K562 (cell line): ENCODE results near the gene GIGYF1. TPM values are rescaled to one million over a fixed set of nuclear protein-coding genes. Genes with fewer than 3 reads are reported as not detected.

Experiments used
- ATAC-seq: fragments of 200-7000 bp; cut with Tn5 transposase; 3 replicates; pipeline ENCODE4 v1.9.1; 2020; ENCODE audit warnings: moderate library complexity
- BruUV-seq: library from RNA; stranded (reverse); fragments of 400-500 nt; replicated peaks from 2 replicates; lab custom pipeline; 2021; lab: Mats Ljungman, UMichigan
- CTCF ChIA-PET: fragments of 300-600 bp; formaldehyde crosslinking; extraction: SDS; loops from one replicate; lab custom pipeline; 2021; ENCODE audit warnings: low intra/inter-chr PET ratio; lab: Yijun Ruan, JAX
- POLR2A ChIA-PET: fragments of 300-600, 350-650 bp; sonication (Branson Sonifier 250); formaldehyde crosslinking; extraction: SDS; loops from one replicate; lab custom pipeline; 2021; ENCODE audit warnings: antibody characterized with exemption, inconsistent platforms; lab: Yijun Ruan, JAX
- DNase-seq, 4 experiments: peaks; one replicate each; pipeline versions ENCODE4 v3.0.0 to v3.0.0-alpha.2; 2011 to 2018; ENCODE audit warnings: low spot score in 3 of 4, mixed read lengths in 3 of 4; ENCODE audit errors: extremely low read depth in 1 of 4
- FAIRE-seq: peaks from 2 replicates; lab custom pipeline; 2011; peaks lifted over from hg19 to GRCh38; lab: Jason Lieb, UNC
- H2AFZ ChIP-seq: 2 replicates; pipeline ENCODE4 v1.6.0; 2011; ENCODE audit warnings: low read depth, low read length, control low read depth, inconsistent platforms
- H3K27ac ChIP-seq: fragments of 200-600 bp; 3 replicates; pipeline ENCODE4 v1.8.0; 2011; ENCODE audit warnings: low read depth, mild to moderate bottlenecking, control low read depth, inconsistent platforms, low read length, moderate library complexity, mixed read lengths; ENCODE audit errors: extremely low read depth
- H3K27me3 ChIP-seq, 2 experiments: fragments of 300-600 bp in 1 of 2; 2 replicates in 1 of 2; 3 replicates in 1 of 2; pipeline versions ENCODE4 v1.6.0 to v1.8.0; 2011; ENCODE audit warnings: inconsistent platforms in 2 of 2, low read length in 2 of 2, mild to moderate bottlenecking in 1 of 2, mixed read lengths in 1 of 2, moderate library complexity in 1 of 2; ENCODE audit not compliant: control insufficient read depth in 2 of 2, insufficient read depth in 2 of 2
- H3K36me3 ChIP-seq: fragments of 300-600 bp; 3 replicates; pipeline ENCODE4 v1.8.0; 2011; ENCODE audit warnings: mild to moderate bottlenecking, low read length, inconsistent platforms; ENCODE audit not compliant: control insufficient read depth, insufficient read depth
- H3K4me1 ChIP-seq, 2 experiments: fragments of 200-600 bp in 1 of 2; replicated peaks in 1 of 2; 2 replicates in 1 of 2; 3 replicates in 1 of 2; pipeline versions ENCODE4 v1.5.1 to v1.8.0; 2011; ENCODE audit warnings: inconsistent platforms in 2 of 2, low read length in 2 of 2, mild to moderate bottlenecking in 1 of 2, mixed read lengths in 1 of 2, moderate library complexity in 1 of 2; ENCODE audit not compliant: control insufficient read depth in 2 of 2, insufficient read depth in 2 of 2
- H3K4me2 ChIP-seq: 2 replicates; pipeline ENCODE4 v1.6.1; 2011; ENCODE audit warnings: low read length, control low read depth, inconsistent platforms, mixed read lengths; ENCODE audit not compliant: insufficient read depth
- H3K4me3 ChIP-seq: fragments of 200-600 bp; sonication (generic), shearing (Covaris generic); 2 replicates; pipeline ENCODE4 v1.5.1; 2016; ENCODE audit warnings: control low read depth, inconsistent platforms
- H3K79me2 ChIP-seq: fragments of 200-600 bp; 3 replicates; pipeline ENCODE4 v1.8.0; 2011; ENCODE audit warnings: low read length, inconsistent platforms; ENCODE audit not compliant: control insufficient read depth, insufficient read depth
- H3K9ac ChIP-seq, 2 experiments: 2 replicates each; pipeline versions ENCODE4 v1.6.0 to v1.6.1; 2011; ENCODE audit warnings: low read depth in 2 of 2, low read length in 2 of 2, control low read depth in 1 of 2, inconsistent platforms in 1 of 2, mild to moderate bottlenecking in 1 of 2, mixed read lengths in 1 of 2; ENCODE audit not compliant: insufficient read depth in 1 of 2
- H3K9me1 ChIP-seq: one replicate; pipeline ENCODE4 v1.6.0; 2011; ENCODE audit warnings: inconsistent platforms, mild to moderate bottlenecking, low read length, moderate library complexity; ENCODE audit not compliant: control insufficient read depth, insufficient read depth
- H3K9me3 ChIP-seq: replicated peaks from 2 replicates; pipeline ENCODE4 v1.5.1; 2011; ENCODE audit warnings: low read depth, low read length, inconsistent platforms; ENCODE audit not compliant: control insufficient read depth, insufficient read depth
- H4K20me1 ChIP-seq: replicated peaks from 2 replicates; pipeline ENCODE4 v1.6.1; 2011; ENCODE audit warnings: low read length, inconsistent platforms, mixed read lengths; ENCODE audit not compliant: control insufficient read depth, insufficient read depth
- DIDO1 ChIP-seq: fragments of 450-650 bp; IDR thresholded peaks from 2 replicates; pipeline ENCODE4 v1.6.1; 2016; ENCODE audit warnings: low read depth, missing biosample characterization, missing genetic modification characterization
- KAT2B ChIP-seq: IDR thresholded peaks from one replicate; pipeline ENCODE4 v1.6.1; 2012; ENCODE audit warnings: low read depth, mild to moderate bottlenecking, control low read depth, inconsistent platforms, low read length, moderate library complexity
- MTA1 ChIP-seq: fragments of 450-650 bp; IDR thresholded peaks from 2 replicates; pipeline ENCODE4 v1.6.1; 2017; ENCODE audit warnings: borderline replicate concordance
- NCOR1 ChIP-seq: fragments of 450-650 bp; IDR thresholded peaks from 2 replicates; pipeline ENCODE4 v1.6.1; 2016; ENCODE audit warnings: mild to moderate bottlenecking, moderate library complexity
- PYGO2 ChIP-seq: fragments of 450-650 bp; IDR thresholded peaks from 2 replicates; pipeline ENCODE4 v1.6.1; 2016; ENCODE audit warnings: mild to moderate bottlenecking, missing genetic modification characterization, moderate library complexity, missing compliant biosample characterization
- SMAD2 ChIP-seq: fragments of 150-350 bp; IDR thresholded peaks from 2 replicates; pipeline ENCODE4 v1.6.1; 2014; ENCODE audit warnings: low read depth, mild to moderate bottlenecking, low read length
- TAF7 ChIP-seq: fragments of 450-650 bp; IDR thresholded peaks from 2 replicates; pipeline ENCODE4 v1.6.1; 2016; ENCODE audit warnings: missing genetic modification characterization, missing compliant biosample characterization
- ZBTB7A ChIP-seq: IDR thresholded peaks from 2 replicates; pipeline ENCODE4 v1.6.1; 2011; ENCODE audit warnings: low read depth, mild to moderate bottlenecking, low read length, moderate library complexity, borderline replicate concordance; ENCODE audit not compliant: control insufficient read depth
- WGBS: fragments of 100-300 bp; shearing (Covaris generic); methylation state at CpG from one replicate; pipeline ENCODE4 v1.1.6; 2016; ENCODE audit warnings: low coverage, mixed read lengths; ENCODE audit not compliant: insufficient coverage; ENCODE audit errors: missing lambda C conversion rate; 5-methylcytosine and 5-hydroxymethylcytosine counted together
- in situ Hi-C: fragments of 300-500 bp; cut with MboI; formaldehyde crosslinking; loops from 4 replicates; pipeline ENCODE4 v1.15.0; 2018; ENCODE audit warnings: inconsistent platforms, mixed read lengths
- intact Hi-C: fragments of 100-400 bp; cut with micrococcal nuclease; formaldehyde crosslinking; loops from 2 replicates; pipeline ENCODE4 v1.14.2; 2022
- polyA plus RNA-seq, 8 experiments: library from polyadenylated mRNA; depleted of rRNA in 4 of 8; stranded (reverse) in 5 of 8; unstranded in 3 of 8; fragments of >200 nt; fragmentation: Nextera tagmentation in 2 of 8; fragmentation: Illumina TruSeq in 1 of 8; extraction: Ambion mirVana in 2 of 8; extraction: Trizol in 1 of 8; gene quantifications; 2 replicates each; pipeline versions ENCODE4 v1.2.1 to v1.2.3, GENCODE V29; 2011 to 2014; ENCODE audit warnings: inconsistent platforms in 1 of 8, missing spikeins in 1 of 8
- total RNA-seq, 7 experiments: library from RNA; depleted of rRNA in 6 of 7; stranded (reverse); fragments of >200 nt in 6 of 7; fragmentation: Illumina TruSeq in 2 of 7; extraction: Trizol in 2 of 7; gene quantifications; 2 replicates each; pipeline versions ENCODE4 v1.2.1 to v1.2.3, GENCODE V29; 2011 to 2021; ENCODE audit warnings: low replicate concordance in 1 of 7
- TF ChIP-seq, protein P1 (sequence below): IDR thresholded peaks from 3 replicates; pipeline ENCODE4 v1.6.1; 2011; ENCODE audit warnings: borderline replicate concordance, mild to moderate bottlenecking, moderate library complexity; ENCODE audit not compliant: insufficient read length; ENCODE audit errors: extremely low read depth
- TF ChIP-seq, protein P2 (sequence below): fragments of 450-650 bp; IDR thresholded peaks from 2 replicates; pipeline ENCODE4 v1.6.1; 2017; ENCODE audit warnings: mild to moderate bottlenecking, moderate library complexity

The GIGYF1 gene
- total and polyA plus RNA-seq, 9 of the 15 experiments (the other 6 are each of a cell fraction or from before 2014, with no cell fraction given) = 0.56 to 76.2 (median 16.8) TPM

DNA sequence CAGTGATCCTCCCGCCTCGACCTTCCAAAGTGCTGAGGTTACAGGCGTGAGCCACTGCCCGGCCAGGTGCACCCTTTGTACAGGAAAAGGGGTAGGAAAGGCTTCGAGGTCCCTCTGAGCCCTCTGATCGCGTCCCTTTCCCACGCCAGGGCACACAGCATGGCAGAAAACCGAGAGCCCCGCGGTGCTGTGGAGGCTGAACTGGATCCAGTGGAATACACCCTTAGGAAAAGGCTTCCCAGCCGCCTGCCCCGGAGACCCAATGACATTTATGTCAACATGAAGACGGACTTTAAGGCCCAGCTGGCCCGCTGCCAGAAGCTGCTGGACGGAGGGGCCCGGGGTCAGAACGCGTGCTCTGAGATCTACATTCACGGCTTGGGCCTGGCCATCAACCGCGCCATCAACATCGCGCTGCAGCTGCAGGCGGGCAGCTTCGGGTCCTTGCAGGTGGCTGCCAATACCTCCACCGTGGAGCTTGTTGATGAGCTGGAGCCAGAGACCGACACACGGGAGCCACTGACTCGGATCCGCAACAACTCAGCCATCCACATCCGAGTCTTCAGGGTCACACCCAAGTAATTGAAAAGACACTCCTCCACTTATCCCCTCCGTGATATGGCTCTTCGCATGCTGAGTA is 12.7 kb upstream of the GIGYF1 start (continued):
- TF ChIP-seq, protein P1, sequence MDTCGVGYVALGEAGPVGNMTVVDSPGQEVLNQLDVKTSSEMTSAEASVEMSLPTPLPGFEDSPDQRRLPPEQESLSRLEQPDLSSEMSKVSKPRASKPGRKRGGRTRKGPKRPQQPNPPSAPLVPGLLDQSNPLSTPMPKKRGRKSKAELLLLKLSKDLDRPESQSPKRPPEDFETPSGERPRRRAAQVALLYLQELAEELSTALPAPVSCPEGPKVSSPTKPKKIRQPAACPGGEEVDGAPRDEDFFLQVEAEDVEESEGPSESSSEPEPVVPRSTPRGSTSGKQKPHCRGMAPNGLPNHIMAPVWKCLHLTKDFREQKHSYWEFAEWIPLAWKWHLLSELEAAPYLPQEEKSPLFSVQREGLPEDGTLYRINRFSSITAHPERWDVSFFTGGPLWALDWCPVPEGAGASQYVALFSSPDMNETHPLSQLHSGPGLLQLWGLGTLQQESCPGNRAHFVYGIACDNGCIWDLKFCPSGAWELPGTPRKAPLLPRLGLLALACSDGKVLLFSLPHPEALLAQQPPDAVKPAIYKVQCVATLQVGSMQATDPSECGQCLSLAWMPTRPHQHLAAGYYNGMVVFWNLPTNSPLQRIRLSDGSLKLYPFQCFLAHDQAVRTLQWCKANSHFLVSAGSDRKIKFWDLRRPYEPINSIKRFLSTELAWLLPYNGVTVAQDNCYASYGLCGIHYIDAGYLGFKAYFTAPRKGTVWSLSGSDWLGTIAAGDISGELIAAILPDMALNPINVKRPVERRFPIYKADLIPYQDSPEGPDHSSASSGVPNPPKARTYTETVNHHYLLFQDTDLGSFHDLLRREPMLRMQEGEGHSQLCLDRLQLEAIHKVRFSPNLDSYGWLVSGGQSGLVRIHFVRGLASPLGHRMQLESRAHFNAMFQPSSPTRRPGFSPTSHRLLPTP = no peak
- TF ChIP-seq, all 486 proteins: peak for 37

DNA sequence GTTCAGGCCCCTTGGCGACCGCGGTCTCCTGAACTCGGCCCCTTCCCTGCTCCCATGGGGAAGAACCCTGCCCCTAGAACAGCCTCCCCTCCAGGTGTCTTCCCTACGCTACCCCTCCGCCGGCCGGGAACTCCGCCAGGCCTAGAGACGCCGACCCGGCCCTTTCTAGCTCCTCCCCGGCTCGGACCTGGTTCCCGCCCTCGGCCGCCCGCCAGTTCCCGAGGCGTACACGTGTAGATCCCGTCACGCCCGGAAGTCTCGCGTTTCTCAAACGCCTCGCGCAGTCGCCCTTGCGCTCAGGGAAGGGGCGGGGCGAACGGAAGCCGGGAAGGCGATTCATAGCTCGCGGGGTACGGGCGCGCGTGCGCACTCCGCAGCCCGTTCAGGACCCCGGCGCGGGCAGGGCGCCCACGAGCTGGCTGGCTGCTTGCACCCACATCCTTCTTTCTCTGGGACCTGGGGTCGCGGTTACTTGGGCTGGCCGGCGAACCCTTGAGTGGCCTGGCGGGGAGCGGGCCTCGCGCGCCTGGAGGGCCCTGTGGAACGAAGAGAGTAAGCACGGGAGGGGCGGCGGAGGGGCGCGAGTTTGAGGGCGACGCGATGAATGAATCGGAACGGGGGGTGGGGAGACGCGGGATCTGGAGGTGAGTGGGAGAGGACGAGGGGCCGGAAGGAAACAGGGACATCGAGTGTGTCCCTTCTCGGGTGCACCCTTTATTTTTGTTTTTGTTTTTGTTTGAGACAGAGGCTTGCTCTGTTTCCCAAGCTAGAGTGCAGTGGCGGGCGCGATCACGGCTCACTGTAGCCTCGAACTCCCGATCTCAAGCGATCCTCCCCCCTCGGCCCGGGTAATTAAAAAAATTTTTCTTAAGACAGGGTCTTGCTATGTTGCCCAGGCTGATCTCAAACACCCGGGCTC is 12.0 kb upstream of the GIGYF1 start, which contains the start of gene POP7:
Gene POP7, plus strand, starts transcription at position 369 of the 919 bp plus-strand sequence. CDS start 710 bp downstream, outside the sequence.
- peaks cover 6 to 27% of the 10 kb centered on the region in 2 experiments; a peak in 4 of 5 replicates for H3K4me1 ChIP-seq
- BruUV-seq = TSS peak; percentile 89
- DNase-seq = peak; percentile 96 to 100 (median 98)
- H3K9ac ChIP-seq = peak within 1 kb of the TSS; percentile 83 to 96
- H4K20me1 ChIP-seq = 0 out of 2 replicates have a peak, but pooled peaks cover 4% of the 10 kb centered on the region
- H3K27ac ChIP-seq = peak within 1 kb of the TSS; percentile 83
- CTCF ChIA-PET = interaction anchor here (1.2 to 2.4 kb wide), 4 partner anchors 19 to 354 kb away, joined by 3 to 22 read pairs (median 10); partner anchors contain the start of gene SLC12A9
- 0 out of 5 replicates have a peak, but pooled peaks cover 3 to 4% of the 10 kb centered on the region in 2 experiments for H3K27me3 ChIP-seq
- peak; percentile 97 for ATAC-seq
- H3K79me2 ChIP-seq = peaks cover 25% of the 10 kb centered on the region
- in situ Hi-C loops (loop anchor here (5.0 kb wide), 1 partner anchor 146 kb away; the partner anchor contains the start of gene SLC12A9), intact Hi-C loops (loop anchor here (1.0 to 5.0 kb wide), 3 partner anchors 19 to 146 kb away; partner anchors contain the start of gene SLC12A9)
- peak within 1 kb of the TSS; percentile 98 for H3K4me2 ChIP-seq
- no peaks in the 10 kb centered on the region for H3K9me3 ChIP-seq
- POLR2A ChIA-PET = interaction anchor here (0.5 to 2.8 kb wide), 32 partner anchors 9 to 1186 kb away, joined by 3 to 11 read pairs (median 4); partner anchors contain the start of genes FBXO24, GNB2, LRCH4 and MOSPD3
- under 1% methylated on average over 82 of the region's 86 CpGs for WGBS
- H3K9me1 ChIP-seq = no peaks in the 10 kb centered on the region
- H3K36me3 ChIP-seq = peaks cover 22% of the 10 kb centered on the region
- peak within 1 kb of the TSS; percentile 66 for H3K4me3 ChIP-seq
- peak within 1 kb of the TSS; percentile 96 for H2AFZ ChIP-seq
- FAIRE-seq = peak; percentile 96
- TF ChIP-seq DIDO1 = peak; percentile 36; the same call in 1 of the 2 replicates
- TF ChIP-seq, protein P2, sequence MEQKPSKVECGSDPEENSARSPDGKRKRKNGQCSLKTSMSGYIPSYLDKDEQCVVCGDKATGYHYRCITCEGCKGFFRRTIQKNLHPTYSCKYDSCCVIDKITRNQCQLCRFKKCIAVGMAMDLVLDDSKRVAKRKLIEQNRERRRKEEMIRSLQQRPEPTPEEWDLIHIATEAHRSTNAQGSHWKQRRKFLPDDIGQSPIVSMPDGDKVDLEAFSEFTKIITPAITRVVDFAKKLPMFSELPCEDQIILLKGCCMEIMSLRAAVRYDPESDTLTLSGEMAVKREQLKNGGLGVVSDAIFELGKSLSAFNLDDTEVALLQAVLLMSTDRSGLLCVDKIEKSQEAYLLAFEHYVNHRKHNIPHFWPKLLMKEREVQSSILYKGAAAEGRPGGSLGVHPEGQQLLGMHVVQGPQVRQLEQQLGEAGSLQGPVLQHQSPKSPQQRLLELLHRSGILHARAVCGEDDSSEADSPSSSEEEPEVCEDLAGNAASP = no peak
- TF ChIP-seq SMAD2 = no peak
- no peak for TF ChIP-seq KAT2B
- TF ChIP-seq ZBTB7A = no peak; the same call in none of the 2 replicates
- 0 out of 2 replicates have a peak, but pooled peaks have one; percentile 16 for TF ChIP-seq NCOR1
- TF ChIP-seq MTA1 = 0 out of 2 replicates have a peak, but pooled peaks have one; percentile 56
- TF ChIP-seq TAF7 (tag) = peak; percentile 65; the same call in 1 of the 2 replicates
- TF ChIP-seq PYGO2 (tag) = no peak
